Measurements from ENCODE around the gene KRTAP5-9. TPM values are rescaled to one million over a fixed set of nuclear protein-coding genes. Genes with fewer than 3 reads are reported as not detected.

The KRTAP5-9 gene
- total RNA-seq, 2 donors from 2014 or later, result not detected

DNA sequence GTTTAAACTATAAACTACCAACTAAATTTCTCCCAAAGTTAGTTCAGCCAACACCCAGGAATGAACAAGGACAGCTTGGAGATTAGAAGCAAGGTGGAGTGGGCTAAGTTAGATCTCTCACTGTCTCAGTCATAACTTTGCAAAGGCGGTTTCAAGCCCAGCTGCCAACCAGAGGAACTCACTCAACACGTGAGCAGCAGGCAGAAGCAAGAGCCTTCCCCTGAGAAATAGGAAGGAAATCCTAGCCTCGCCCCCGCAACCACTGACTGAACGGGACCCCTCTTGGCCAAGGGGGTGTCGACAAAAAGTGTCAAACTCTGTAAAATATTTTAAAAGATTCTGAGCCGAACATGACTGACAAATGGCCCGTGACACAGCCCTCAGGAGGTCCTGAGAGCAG, 4.4 kb upstream of the KRTAP5-9 start:
- Histone ChIP-seq H3K27me3 (no peaks in the 10 kb centered on the region), H3K4me3 (no peak overlapping the region), H3K27ac (no peak overlapping the region), H3K36me3 (no peaks in the 10 kb centered on the region), H3K9me3 (no peaks in the 10 kb centered on the region), H3K4me1 (no peaks in the 10 kb centered on the region)
- no peak for DNase-seq (ENCODE audit: low spot score)
- TF ChIP-seq CTCF (IDR thresholded peaks at IDR 0.05), result no peak

DNA sequence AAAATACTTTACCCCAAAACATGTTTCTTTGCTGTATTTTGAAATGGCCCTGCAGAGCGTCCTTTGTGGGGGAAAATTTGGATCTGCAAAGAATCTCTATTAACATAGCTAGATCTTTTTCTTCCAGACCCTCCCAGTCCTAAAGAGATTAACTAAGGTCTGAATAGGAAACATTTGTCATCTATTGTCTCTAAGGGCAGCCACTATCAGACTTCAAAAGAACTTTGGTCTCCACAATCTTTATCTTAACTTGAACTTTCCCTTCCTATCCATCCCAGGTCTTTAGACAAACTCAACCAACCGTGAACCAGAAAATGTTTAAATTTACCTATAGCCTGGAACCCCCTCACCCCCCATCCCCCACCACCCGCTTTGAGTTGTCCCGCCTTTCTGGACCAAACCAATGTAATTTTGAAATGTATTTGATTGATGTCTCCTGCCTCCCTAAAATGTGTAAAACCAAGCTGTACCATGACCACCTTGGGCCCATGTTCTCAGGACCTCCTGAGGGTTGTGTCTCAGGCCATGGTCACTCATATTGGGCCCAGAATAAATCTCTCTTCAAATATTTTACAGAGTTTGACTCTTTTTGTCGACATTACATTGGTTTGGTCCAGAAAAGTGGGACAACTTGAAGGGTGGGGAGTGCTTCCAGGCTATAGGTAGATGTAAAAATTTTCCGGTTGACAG, 3.5 kb upstream of the KRTAP5-9 start:
- Histone ChIP-seq H3K36me3 (no peaks in the 10 kb centered on the region), H3K9me3 (no peaks in the 10 kb centered on the region), H3K4me3 (no peak overlapping the region), H3K4me1 (no peaks in the 10 kb centered on the region), H3K27me3 (no peaks in the 10 kb centered on the region), H3K27ac (no peak overlapping the region)
- TF ChIP-seq CTCF (IDR thresholded peaks at IDR 0.05), result no peak
- no peak for DNase-seq (ENCODE audit: low spot score)

DNA sequence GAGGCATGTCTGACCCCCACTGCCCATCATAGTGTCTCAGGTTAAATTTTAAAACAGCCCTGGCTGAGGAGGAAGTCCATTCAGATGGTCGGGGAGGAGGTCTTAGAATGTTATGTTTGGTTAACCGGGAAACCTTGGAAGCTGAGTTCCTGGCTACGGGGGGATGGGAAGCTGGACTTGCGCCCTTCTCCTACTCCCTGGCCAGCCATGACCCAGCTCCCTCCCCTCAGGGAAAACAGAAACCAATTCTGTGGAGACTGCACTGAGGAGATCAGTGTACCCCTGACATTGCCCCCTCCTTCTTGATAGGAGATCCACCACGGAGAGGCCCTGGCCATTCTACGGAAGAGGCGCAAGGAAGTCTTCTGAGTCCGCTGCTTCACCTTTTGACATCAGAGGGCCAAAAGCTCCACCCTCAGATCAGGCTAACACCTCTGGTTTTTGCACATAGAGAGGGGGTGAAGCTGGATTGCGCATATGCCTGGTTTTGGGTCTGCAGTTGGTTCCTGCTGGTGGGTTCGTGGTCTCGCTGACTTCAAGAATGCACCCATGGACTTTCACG, 2.7 kb upstream of the KRTAP5-9 start:
- no peak for TF ChIP-seq CTCF (IDR thresholded peaks at IDR 0.05)
- Histone ChIP-seq H3K27ac (no peak overlapping the region), H3K36me3 (no peaks in the 10 kb centered on the region)

GRCh38 chr11:71548716-71549151, 514 bp downstream of the KRTAP5-9 start:
- Histone ChIP-seq H3K4me1 (no peaks in the 10 kb centered on the region), H3K9me3 (no peaks in the 10 kb centered on the region), H3K36me3 (no peaks in the 10 kb centered on the region), H3K27me3 (no peaks in the 10 kb centered on the region), H3K4me3 (no peak overlapping the region), H3K27ac (no peak overlapping the region)
- TF ChIP-seq CTCF (IDR thresholded peaks at IDR 0.05), result no peak
- no peak for DNase-seq (ENCODE audit: low spot score)

More for the DNA sequence above, 2.7 kb upstream of the KRTAP5-9 start:
- H3K4me1 ChIP-seq, result no peaks in the 10 kb centered on the region
- no peak for DNase-seq (ENCODE audit: low spot score)
- no peak overlapping the region for H3K4me3 ChIP-seq
- H3K27me3 ChIP-seq, result no peaks in the 10 kb centered on the region
- no peaks in the 10 kb centered on the region for H3K9me3 ChIP-seq

GRCh38 chr11:71551711-71552110, 3.5 kb downstream of the KRTAP5-9 start:
- Histone ChIP-seq H3K36me3 (no peaks in the 10 kb centered on the region), H3K9me3 (no peaks in the 10 kb centered on the region), H3K4me3 (no peak overlapping the region), H3K27me3 (no peaks in the 10 kb centered on the region), H3K27ac (no peak overlapping the region), H3K4me1 (no peaks in the 10 kb centered on the region)
- no peak for TF ChIP-seq CTCF (IDR thresholded peaks at IDR 0.05)
- DNase-seq (ENCODE audit: low spot score), result no peak

DNA sequence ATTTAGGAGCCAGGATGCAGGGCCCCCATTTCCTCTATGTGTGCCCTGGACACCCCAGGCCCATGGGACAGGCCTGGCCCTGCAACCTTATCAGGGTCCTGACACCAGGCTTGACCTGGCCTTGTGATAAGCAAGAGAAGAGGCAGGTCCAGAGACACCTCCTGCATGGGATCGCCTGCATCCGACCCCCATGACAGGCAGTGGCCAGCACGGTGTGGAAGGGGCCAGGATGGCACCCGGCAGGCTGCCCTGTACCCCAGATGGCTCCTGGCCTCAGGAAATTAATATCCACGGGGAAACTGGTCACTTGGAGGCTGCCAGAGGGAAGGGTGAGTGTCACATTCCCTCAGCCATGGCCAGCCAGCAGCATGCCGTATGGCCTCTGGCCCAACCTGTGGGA, 6.8 kb downstream of the KRTAP5-9 start:
- no peaks in the 10 kb centered on the region for H3K9me3 ChIP-seq
- no peak overlapping the region for H3K27ac ChIP-seq
- H3K4me3 ChIP-seq, result no peak overlapping the region
- no peak for TF ChIP-seq CTCF (IDR thresholded peaks at IDR 0.05)
- no peak for DNase-seq (ENCODE audit: low spot score)
- H3K4me1 ChIP-seq, result no peaks in the 10 kb centered on the region
- H3K27me3 ChIP-seq, result no peaks in the 10 kb centered on the region
- H3K36me3 ChIP-seq, result no peaks in the 10 kb centered on the region

Measured in right atrium auricular region (tissue), 2 donors.